GM19463 (cell line): ENCODE measurements around the gene ZBTB46.

ENCODE experiments used
- ATAC-seq: cut with Tn5 transposase; IDR thresholded peaks from one replicate; pipeline ENCODE4 v1.9.1; 2021; ENCODE audit warnings: mild to moderate bottlenecking, moderate library complexity; ENCODE audit not compliant: unreplicated experiment

The ZBTB46 gene

DNA sequence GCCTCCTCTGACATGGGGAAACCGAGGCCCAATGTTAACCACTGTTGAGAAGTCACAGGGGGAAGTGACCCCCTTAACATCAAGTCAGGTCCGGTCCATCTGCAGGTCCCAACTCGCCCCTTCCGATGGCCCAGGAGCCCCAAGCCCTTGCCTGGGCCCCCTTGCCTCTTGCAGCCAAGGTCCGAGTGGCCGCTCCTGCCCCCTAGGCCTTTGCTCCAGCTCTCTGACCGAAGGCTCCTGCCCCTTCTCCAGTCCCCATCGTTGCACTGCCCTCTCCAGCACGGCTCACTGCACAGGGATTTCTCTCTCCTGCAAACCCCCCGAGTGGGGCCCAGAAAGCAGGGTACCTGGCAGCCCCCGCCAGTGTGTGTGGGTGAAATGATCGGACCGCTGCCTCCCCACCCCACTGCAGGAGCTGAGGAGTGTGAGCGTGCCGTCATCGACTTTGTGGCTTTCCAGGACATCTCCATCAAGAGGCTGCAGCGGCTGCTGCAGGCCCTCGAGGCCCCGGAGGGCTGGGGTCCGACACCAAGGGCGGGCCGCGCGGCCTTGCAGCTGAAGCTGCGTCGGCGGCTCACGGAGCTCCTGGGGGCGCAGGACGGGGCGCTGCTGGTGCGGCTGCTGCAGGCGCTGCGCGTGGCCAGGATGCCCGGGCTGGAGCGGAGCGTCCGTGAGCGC lies 133.1 kb downstream of the ZBTB46 start:
- no peak for ATAC-seq

DNA sequence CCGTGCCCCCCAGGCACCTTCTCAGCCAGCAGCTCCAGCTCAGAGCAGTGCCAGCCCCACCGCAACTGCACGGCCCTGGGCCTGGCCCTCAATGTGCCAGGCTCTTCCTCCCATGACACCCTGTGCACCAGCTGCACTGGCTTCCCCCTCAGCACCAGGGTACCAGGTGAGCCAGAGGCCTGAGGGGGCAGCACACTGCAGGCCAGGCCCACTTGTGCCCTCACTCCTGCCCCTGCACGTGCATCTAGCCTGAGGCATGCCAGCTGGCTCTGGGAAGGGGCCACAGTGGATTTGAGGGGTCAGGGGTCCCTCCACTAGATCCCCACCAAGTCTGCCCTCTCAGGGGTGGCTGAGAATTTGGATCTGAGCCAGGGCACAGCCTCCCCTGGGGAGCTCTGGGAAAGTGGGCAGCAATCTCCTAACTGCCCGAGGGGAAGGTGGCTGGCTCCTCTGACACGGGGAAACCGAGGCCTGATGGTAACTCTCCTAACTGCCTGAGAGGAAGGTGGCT lies 133.7 kb downstream of the ZBTB46 start:
- ATAC-seq: no peak

DNA sequence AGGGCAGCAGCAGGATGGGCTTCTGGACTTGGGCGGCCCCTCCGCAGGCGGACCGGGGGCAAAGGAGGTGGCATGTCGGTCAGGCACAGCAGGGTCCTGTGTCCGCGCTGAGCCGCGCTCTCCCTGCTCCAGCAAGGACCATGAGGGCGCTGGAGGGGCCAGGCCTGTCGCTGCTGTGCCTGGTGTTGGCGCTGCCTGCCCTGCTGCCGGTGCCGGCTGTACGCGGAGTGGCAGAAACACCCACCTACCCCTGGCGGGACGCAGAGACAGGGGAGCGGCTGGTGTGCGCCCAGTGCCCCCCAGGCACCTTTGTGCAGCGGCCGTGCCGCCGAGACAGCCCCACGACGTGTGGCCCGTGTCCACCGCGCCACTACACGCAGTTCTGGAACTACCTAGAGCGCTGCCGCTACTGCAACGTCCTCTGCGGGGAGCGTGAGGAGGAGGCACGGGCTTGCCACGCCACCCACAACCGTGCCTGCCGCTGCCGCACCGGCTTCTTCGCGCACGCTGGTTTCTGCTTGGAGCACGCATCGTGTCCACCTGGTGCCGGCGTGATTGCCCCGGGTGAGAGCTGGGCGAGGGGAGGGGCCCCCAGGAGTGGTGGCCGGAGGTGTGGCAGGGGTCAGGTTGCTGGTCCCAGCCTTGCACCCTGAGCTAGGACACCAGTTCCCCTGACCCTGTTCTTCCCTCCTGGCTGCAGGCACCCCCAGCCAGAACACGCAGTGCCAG lies 134.3 kb downstream of the ZBTB46 start, which contains the start of gene TNFRSF6B:
Gene TNFRSF6B, plus strand, starts transcription at position 25 of the 729 bp plus-strand sequence. Its CDS starts 116 bp downstream, at position 141.
- ATAC-seq: no peak

DNA sequence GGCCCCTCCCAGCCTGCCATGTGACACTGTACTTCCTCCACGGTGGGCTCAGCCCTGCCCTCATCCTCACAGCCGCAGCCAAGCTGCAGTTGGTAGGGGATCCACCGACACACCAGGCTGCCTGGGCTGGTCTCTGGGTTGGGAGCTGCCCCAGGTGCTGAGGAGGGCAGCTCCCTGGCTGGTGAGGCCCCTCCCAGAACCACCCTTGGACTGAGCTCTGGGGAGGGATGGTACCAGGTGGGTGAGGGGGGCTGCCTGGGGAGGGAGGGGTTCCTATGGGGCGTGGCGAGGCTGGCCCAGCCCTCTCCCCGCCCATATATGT lies 134.8 kb downstream of the ZBTB46 start:
- no peak for ATAC-seq

DNA sequence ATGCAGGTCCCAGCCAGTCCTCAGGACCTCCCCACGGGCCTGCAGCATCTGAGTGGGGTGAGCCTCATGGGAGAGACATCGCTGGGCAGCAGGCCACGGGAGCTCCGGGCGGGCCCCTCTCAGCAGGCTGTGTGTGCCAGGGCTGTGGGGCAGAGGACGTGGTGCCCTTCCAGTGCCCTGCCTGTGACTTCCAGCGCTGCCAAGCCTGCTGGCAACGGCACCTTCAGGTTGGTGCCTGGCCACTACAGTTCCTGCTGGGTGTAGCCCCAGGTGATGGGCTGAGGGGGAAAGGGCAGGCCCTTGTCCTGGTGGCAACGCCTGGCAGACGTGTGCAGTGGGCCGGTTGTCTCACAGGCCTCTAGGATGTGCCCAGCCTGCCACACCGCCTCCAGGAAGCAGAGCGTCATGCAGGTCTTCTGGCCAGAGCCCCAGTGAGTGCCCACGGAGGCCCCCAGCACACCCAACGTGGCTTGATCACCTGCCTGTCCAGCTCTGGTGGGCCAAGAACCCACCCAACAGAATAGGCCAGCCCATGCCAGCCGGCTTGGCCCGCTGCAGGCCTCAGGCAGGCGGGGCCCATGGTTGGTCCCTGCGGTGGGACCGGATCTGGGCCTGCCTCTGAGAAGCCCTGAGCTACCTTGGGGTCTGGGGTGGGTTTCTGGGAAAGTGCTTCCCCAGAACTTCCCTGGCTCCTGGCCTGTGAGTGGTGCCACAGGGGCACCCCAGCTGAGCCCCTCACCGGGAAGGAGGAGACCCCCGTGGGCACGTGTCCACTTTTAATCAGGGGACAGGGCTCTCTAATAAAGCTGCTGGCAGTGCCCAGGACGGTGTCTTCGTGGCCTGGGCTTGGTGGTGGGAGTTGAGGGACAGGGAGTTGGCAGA lies 135.4 kb downstream of the ZBTB46 start:
- ATAC-seq: no peak

DNA sequence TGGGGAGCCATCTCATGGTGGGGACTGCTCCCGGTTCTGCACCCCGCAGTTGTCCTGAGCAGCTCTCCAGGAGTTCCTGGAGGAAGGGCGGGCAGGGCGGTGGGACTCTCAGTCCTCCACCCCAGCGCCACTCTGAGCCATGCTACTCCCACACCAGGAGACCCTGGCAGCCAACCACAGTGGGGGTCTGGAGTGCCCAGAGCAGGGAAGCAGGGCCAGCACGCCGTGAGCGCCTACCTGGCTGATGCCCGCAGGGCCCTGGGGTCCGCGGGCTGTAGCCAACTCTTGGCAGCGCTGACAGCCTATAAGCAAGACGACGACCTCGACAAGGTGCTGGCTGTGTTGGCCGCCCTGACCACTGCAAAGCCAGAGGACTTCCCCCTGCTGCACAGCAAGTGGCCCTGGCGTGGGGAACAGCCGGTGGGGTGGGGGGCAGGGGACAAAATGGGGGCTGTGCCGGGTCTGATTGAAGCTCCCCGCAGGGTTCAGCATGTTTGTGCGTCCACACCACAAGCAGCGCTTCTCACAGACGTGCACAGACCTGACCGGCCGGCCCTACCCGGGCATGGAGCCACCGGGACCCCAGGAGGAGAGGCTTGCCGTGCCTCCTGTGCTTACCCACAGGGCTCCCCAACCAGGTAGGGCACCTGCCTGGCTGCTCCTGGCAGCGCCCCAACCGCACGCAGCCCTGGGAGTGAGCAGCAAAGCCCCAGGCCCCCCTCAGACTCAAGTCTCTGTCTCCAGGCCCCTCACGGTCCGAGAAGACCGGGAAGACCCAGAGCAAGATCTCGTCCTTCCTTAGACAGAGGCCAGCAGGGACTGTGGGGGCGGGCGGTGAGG lies 136.3 kb downstream of the ZBTB46 start:
- no peak for ATAC-seq

DNA sequence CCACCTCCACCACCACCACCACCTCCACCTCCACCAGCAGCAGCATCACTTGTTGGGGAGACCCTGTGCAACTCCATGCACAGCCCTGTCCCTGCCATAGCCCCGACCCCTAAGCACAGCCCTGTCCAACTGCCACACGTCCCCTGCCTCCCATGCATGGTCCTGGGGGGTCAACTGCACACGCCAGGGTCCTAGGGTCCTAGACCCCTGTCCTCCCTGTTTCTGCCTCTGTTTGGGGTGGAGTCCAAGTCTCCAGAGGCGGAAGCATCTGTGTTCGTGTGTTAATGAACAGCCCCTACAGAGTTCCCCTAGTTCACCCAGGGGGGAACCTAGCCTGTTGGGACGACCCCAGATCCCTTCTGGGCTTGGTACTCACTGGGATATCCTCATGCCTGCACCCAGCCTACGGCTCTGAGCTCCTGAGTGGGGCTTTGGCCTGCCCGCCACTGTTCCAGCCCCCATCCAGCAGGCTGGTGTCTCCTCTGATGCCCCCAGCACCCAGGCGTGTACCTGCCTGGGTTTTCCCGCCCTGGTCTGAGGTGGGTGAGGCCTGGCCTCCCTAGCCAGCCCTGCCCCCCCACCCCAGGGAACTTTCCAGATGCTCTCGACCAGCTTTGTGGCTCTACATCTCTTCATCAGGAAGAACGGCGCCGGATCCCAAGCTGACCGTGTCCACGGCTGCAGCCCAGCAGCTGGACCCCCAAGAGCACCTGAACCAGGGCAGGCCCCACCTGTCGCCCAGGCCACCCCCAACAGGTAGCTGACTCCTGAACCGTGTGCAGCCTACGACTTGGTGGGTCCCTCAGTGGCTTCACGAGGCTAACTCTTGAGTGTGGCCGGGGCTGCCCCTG lies 137.1 kb downstream of the ZBTB46 start:
- ATAC-seq: no peak
